AG09309 (cell line): Measurements from ENCODE around the gene CS.

Source experiments
- DNase-seq: peaks from one replicate; pipeline ENCODE4 v3.0.0-alpha.2; 2010; ENCODE audit warnings: low read depth
- H3K4me3 ChIP-seq: 2 replicates; pipeline ENCODE4 v1.5.1; 2011; ENCODE audit warnings: mild to moderate bottlenecking, low read depth, low read length, moderate library complexity; ENCODE audit not compliant: control insufficient read depth
- CTCF ChIP-seq: IDR thresholded peaks from 2 replicates; pipeline ENCODE4 v1.5.1; 2011; ENCODE audit warnings: mild to moderate bottlenecking, low read depth, low read length, inconsistent platforms; ENCODE audit not compliant: insufficient read depth, control insufficient read depth; ENCODE audit errors: missing control alignments

The CS gene

GRCh38 chr12:56321027-56321426, 20.9 kb upstream of the CS start:
- no peak for TF ChIP-seq CTCF
- no peak overlapping the region for H3K4me3 ChIP-seq
- no peak for DNase-seq

- no peak for DNase-seq
- no peak overlapping the region for H3K4me3 ChIP-seq
- no peak for TF ChIP-seq CTCF
Measured at GRCh38 chr12:56317675-56318074, 17.5 kb upstream of the CS start.

GRCh38 chr12:56315622-56316473, 15.7 kb upstream of the CS start, which contains the start of gene CNPY2:
CNPY2 (minus strand) TSS chr12:56315988; CDS start chr12:56315217, 771 bp downstream.
- peak within 1 kb of the TSS; percentile 99 for H3K4me3 ChIP-seq
- peak; percentile 79 for DNase-seq
- TF ChIP-seq CTCF, result peak; percentile 7

- no peak for DNase-seq
- TF ChIP-seq CTCF, result no peak
Measured at GRCh38 chr12:56315249-56315621, 15.1 kb upstream of the CS start.

GRCh38 chr12:56311003-56311402, 10.9 kb upstream of the CS start:
- DNase-seq, result no peak
- H3K4me3 ChIP-seq, result no peak overlapping the region
- no peak for TF ChIP-seq CTCF

More at GRCh38 chr12:56315249-56315621, 15.1 kb upstream of the CS start:
- H3K4me3 ChIP-seq, result peak overlapping the region; percentile 99

DNA sequence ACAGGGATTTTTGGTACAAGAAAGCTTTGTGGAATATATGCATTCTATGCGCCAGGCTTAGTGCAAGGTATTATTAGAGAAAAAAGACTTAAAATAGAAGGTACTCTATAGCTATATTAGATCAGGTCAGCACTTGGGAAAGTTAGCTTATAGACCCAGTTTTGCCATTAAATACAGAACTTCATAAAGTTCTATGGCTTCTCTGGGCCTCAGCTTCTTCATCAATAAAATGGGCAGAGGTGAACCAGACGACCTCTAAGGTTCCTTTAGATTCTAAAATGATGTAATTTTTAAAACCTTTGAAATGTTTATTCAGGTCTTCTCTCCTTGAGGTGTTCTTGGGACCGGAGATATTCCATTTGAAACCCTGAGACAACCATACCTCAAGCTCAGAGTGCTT, 8.6 kb upstream of the CS start:
- TF ChIP-seq CTCF, result no peak
- DNase-seq, result no peak
- H3K4me3 ChIP-seq, result no peak overlapping the region
